Heart left ventricle (tissue), 13 donors: ENCODE results near the gene SETBP1.

ENCODE experiments used
- CTCF ChIP-seq, 12 donors: fragments of 200-600 bp; sonication (generic) in 4 of 12; IDR thresholded peaks; one replicate each; pipeline versions ENCODE4 v1.5.0 to v1.8.0; 2018 to 2022; ENCODE audit warnings: antibody characterized with exemption in 12 of 12, mild to moderate bottlenecking in 5 of 12
- POLR2A ChIP-seq, 2 donors: fragments of 450-650 bp; IDR thresholded peaks; one replicate each; pipeline ENCODE4 v1.6.1; 2017; ENCODE audit warnings: antibody characterized with exemption in 2 of 2, mild to moderate bottlenecking in 2 of 2, moderate library complexity in 2 of 2
- donor health status: ischemic (EF 13 %, LVEDD 7.1; RV severe dilation, severe dysfunction).
- donor health status: DM: no; HTN: yes; CAD: no.
- donor health status: DM: no; HTN: no; CAD: no.
- donor health status: ischemic (EF 25% LVEDD 6.9; RV normal size, moderate dysfunction).
- donor health status: ischemic (EF 25% LVEDD 5.7; RV mildly dilated, moderate dysfunction).
- donor health status: ischemic (EF 35%, LVEDD 5.7; RV mildly dilated, moderate dysfunction).
- donor health status: nonischemic (EF 11% LVEDD 7.7; RV severe dilation, severe dysfunction).
- donor health status: DM: yes; HTN: yes; CAD: no.
- donor health status: PGD.
- donor health status: ischemic (EF 29% LVEDD 5.4; RV normal size, mild dysfunction).
- donor health status: nonischemic (EF 23%, LVEDD 6.1; RV moderate dilation, normal function).

- no peak for TF ChIP-seq CTCF (IDR thresholded peaks at IDR 0.05)
- no peak for TF ChIP-seq POLR2A (IDR thresholded peaks at IDR 0.05)
These were observed 181.4 kb downstream of the SETBP1 start for GRCh38 chr18:44862112-44862511.
